ENCODE data around the gene ZSWIM8. TPM values are rescaled to one million over a fixed set of nuclear protein-coding genes. Genes with fewer than 3 reads are reported as not detected.
A peak's percentile ranks its signal among the peaks of the same experiment; 100 is the strongest.
"Not testable (repeated sequence)": the region's sequence is repeated elsewhere in the genome, so short reads cannot be mapped to it uniquely, and the experiment has no call there.

ZSWIM8 gene
- polyA plus RNA-seq, 2 of the 4 experiments (the other 2 are of a cell fraction): 24.3 to 44.5 TPM

DNA sequence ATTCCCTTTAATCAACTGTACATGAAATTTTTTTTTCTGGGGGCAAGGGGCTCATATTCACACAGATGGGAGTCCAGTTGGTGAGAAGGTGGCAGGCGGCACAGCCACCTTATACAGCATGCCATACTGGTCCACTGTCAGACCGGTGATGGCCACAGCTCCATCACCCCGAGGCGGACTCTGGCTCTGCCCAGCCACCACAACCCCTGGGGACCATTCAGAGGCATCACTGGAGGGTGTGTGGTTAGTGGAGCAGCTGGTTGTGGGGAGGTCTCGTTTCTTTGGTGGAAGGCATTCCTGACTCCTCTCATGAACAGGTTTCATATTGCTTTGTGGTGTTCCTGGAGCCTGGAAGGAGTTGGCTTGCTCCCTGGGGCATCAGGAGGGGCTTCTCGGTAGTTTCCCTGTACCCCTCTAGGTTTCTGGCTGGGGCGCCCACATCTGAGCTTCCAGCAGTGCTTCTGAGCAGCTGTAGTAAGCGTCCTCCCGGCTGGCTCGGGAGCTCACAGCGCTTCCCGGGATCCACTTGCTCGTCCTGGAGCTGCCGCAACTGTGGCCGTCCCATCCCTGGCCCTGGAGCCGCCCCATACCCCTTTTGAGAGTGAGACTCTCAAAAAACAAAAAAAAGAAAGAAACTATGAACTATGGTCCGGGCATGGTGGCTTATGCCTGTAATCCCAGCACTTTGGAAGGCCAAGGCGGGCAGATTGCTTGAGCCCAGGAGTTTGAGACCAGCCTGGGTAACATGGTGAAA is 44.7 kb upstream of the ZSWIM8 start:
- ChIA-PET POLR2A (interaction anchor here (0.6 to 0.8 kb wide), 2 partner anchors 10 to 12 kb away, joined by 3 to 5 read pairs; no protein-coding TSS in a partner anchor), CTCF (interaction anchor here (0.7 kb wide), 1 partner anchor 9 kb away, joined by 3 read pairs; no protein-coding TSS in a partner anchor)
- H3K4me2 ChIP-seq; DNase-seq (ENCODE audit: low read depth in 1 of 2, low spot score in 1 of 2); FAIRE-seq; ATAC-seq; H3K9me3 ChIP-seq; H3K4me3 ChIP-seq: not testable (repeated sequence)
- Histone ChIP-seq H3K27ac (peak overlapping the region in 1 of 2 experiments; percentile 73; a peak in 4 of 6 replicates), H3K4me1 (peaks cover 31% of the 10 kb centered on the region)
- 92% methylated on average over 17 of the region's 18 CpGs for WGBS (ENCODE audit: missing lambda C conversion rate)

DNA sequence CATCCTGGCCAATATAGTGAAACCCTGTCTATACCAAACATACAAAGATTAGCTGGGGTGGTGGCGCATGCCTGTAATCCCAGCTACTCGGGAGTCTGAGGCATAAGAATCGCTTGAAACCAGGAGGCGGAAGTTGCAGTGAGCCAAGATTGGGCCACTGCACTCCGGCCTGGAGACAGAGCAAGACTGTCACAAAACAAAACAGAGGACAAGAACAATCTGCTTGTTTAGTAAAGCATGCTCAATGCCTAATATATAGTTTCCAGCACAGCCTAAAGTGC is 43.0 kb upstream of the ZSWIM8 start:
- peaks cover 35% of the 10 kb centered on the region for H3K4me1 ChIP-seq
- DNase-seq (ENCODE audit: low read depth in 1 of 2, low spot score in 1 of 2) (no peak), FAIRE-seq (no peak), ATAC-seq (no peak)
- 89% methylated on average over 5 of the region's 5 CpGs for WGBS (ENCODE audit: missing lambda C conversion rate)
- ChIA-PET POLR2A (interaction anchor here (1.3 to 4.3 kb wide), 2 partner anchors 12 to 30 kb away, joined by 3 to 45 read pairs; no protein-coding TSS in a partner anchor), CTCF (interaction anchor here (1.6 kb wide), 1 partner anchor 11 kb away, joined by 7 read pairs; no protein-coding TSS in a partner anchor)
- TF ChIP-seq SREBF2 (IDR thresholded peaks at IDR 0.05) (no peak), ZSCAN20 (CRISPR knock-in tag; IDR thresholded peaks at IDR 0.05) (no peak), SMC3 (IDR thresholded peaks at IDR 0.05) (no peak), HOXB13 (CRISPR knock-in tag; IDR thresholded peaks at IDR 0.05; ENCODE audit: low read depth) (no peak), CHD4 (IDR thresholded peaks at IDR 0.05; ENCODE audit: borderline replicate concordance) (no peak)
- TF ChIP-seq, protein P1, sequence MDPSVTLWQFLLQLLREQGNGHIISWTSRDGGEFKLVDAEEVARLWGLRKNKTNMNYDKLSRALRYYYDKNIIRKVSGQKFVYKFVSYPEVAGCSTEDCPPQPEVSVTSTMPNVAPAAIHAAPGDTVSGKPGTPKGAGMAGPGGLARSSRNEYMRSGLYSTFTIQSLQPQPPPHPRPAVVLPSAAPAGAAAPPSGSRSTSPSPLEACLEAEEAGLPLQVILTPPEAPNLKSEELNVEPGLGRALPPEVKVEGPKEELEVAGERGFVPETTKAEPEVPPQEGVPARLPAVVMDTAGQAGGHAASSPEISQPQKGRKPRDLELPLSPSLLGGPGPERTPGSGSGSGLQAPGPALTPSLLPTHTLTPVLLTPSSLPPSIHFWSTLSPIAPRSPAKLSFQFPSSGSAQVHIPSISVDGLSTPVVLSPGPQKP (IDR thresholded peaks at IDR 0.05; ENCODE audit: low read depth, low read length): no peak
- H3K9me3 ChIP-seq: no peaks in the 10 kb centered on the region
- H3K4me2 ChIP-seq: peak overlapping the region; percentile 95
- peak overlapping the region; percentile 58 to 73; a peak in 4 of 6 replicates for H3K27ac ChIP-seq
- no peak overlapping the region for H3K4me3 ChIP-seq

DNA sequence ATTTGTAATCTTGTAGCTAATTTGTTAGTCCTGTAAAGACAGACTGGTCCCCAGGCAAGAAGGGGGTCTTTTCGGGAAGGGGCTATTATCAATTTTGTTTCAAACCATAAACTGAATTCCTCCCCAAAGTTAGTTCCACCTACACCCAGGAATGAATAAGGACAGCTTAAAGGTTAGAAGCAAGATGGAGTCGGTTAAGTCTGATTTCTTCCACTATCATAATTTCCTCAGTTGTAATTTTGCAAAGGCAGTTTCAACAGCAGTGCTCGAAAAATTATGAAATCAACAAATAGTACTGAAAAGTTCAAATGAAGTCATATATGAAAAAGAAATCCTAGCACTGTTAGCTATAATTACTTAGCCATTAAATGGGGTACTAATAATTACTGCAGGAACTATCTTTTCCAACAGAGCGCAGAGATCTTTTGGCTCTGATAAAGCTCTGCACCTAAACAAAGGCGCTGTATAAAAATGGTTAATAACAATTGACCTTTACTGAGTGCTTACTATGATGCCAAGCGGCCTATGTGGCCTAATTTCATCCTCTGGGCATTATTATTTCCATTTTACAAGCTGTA is 42.0 kb upstream of the ZSWIM8 start:
- POLR2A ChIA-PET: interaction anchor here (0.9 to 4.3 kb wide), 5 partner anchors 13 to 134 kb away, joined by 3 to 45 read pairs (median 4); partner anchors contain the start of gene CHCHD1
- FAIRE-seq (no peak), DNase-seq (ENCODE audit: low read depth in 1 of 2, low spot score in 1 of 2) (no peak), ATAC-seq (no peak; a peak in 1 of 6 replicates)
- CTCF ChIA-PET: interaction anchor here (0.9 to 1.6 kb wide), 2 partner anchors 12 to 30 kb away, joined by 3 to 7 read pairs; no protein-coding TSS in a partner anchor
- Histone ChIP-seq H3K4me1 (peaks cover 35% of the 10 kb centered on the region), H3K27ac (peak overlapping the region; percentile 90 to 94), H3K9me3 (no peaks in the 10 kb centered on the region), H3K4me3 (peak overlapping the region; percentile 72), H3K4me2 (peak overlapping the region; percentile 95)
- WGBS (ENCODE audit: missing lambda C conversion rate): 34% methylated on average over 6 of the region's 6 CpGs
- no peak for TF ChIP-seq E2F6 (IDR thresholded peaks at IDR 0.05; ENCODE audit: borderline replicate concordance, low read depth)
- peak; percentile 97 for TF ChIP-seq ZNF302 (CRISPR knock-in tag; IDR thresholded peaks at IDR 0.05)
- TF ChIP-seq RNF2 (IDR thresholded peaks at IDR 0.05; ENCODE audit: borderline replicate concordance, low read depth): no peak
- no peak for TF ChIP-seq CBX8 (IDR thresholded peaks at IDR 0.05)
- 0 out of 2 replicates have a peak, but pooled peaks have one; percentile 19 for TF ChIP-seq NPAS2 (CRISPR knock-in tag; IDR thresholded peaks at IDR 0.05; ENCODE audit: borderline replicate concordance)
- no peak for TF ChIP-seq HES2 (IDR thresholded peaks at IDR 0.05)
- TF ChIP-seq, protein P2, sequence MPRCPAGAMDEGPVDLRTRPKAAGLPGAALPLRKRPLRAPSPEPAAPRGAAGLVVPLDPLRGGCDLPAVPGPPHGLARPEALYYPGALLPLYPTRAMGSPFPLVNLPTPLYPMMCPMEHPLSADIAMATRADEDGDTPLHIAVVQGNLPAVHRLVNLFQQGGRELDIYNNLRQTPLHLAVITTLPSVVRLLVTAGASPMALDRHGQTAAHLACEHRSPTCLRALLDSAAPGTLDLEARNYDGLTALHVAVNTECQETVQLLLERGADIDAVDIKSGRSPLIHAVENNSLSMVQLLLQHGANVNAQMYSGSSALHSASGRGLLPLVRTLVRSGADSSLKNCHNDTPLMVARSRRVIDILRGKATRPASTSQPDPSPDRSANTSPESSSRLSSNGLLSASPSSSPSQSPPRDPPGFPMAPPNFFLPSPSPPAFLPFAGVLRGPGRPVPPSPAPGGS (IDR thresholded peaks at IDR 0.05): no peak
- peak; percentile 78; the same call in 1 of the 2 replicates for TF ChIP-seq TFCP2L1 (CRISPR knock-in tag; IDR thresholded peaks at IDR 0.05)
- no peak for TF ChIP-seq POLR2AphosphoS2 (conservative IDR thresholded peaks at IDR 0.05; ENCODE audit: low read length)
- TF ChIP-seq MAFK (IDR thresholded peaks at IDR 0.05; ENCODE audit: partially characterized antibody): no peak
- no peak for TF ChIP-seq MYC (IDR thresholded peaks at IDR 0.05; ENCODE audit: borderline replicate concordance, low read length)
- peak; percentile 82 for TF ChIP-seq RARB (CRISPR knock-in tag; IDR thresholded peaks at IDR 0.05)
- no peak for TF ChIP-seq ZC3H11A (IDR thresholded peaks at IDR 0.05)
- no peak for TF ChIP-seq HDAC2 (IDR thresholded peaks at IDR 0.05)
- TF ChIP-seq ZFP36 (IDR thresholded peaks at IDR 0.05; ENCODE audit: borderline replicate concordance, partially characterized antibody): no peak
- TF ChIP-seq, protein P3, sequence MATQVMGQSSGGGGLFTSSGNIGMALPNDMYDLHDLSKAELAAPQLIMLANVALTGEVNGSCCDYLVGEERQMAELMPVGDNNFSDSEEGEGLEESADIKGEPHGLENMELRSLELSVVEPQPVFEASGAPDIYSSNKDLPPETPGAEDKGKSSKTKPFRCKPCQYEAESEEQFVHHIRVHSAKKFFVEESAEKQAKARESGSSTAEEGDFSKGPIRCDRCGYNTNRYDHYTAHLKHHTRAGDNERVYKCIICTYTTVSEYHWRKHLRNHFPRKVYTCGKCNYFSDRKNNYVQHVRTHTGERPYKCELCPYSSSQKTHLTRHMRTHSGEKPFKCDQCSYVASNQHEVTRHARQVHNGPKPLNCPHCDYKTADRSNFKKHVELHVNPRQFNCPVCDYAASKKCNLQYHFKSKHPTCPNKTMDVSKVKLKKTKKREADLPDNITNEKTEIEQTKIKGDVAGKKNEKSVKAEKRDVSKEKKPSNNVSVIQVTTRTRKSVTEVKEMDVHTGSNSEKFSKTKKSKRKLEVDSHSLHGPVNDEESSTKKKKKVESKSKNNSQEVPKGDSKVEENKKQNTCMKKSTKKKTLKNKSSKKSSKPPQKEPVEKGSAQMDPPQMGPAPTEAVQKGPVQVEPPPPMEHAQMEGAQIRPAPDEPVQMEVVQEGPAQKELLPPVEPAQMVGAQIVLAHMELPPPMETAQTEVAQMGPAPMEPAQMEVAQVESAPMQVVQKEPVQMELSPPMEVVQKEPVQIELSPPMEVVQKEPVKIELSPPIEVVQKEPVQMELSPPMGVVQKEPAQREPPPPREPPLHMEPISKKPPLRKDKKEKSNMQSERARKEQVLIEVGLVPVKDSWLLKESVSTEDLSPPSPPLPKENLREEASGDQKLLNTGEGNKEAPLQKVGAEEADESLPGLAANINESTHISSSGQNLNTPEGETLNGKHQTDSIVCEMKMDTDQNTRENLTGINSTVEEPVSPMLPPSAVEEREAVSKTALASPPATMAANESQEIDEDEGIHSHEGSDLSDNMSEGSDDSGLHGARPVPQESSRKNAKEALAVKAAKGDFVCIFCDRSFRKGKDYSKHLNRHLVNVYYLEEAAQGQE (IDR thresholded peaks at IDR 0.05): no peak
- no peak for TF ChIP-seq CHD2 (IDR thresholded peaks at IDR 0.05; ENCODE audit: low read length, partially characterized antibody)
- no peak for TF ChIP-seq KDM5A (IDR thresholded peaks at IDR 0.05)
